ENCODE measurements around the gene NCAM1.

NCAM1 gene

GRCh38 chr11:113287801-113288200 is 326.6 kb downstream of the NCAM1 start:
- H3K36me3 ChIP-seq (replicated peaks; ENCODE audit: insufficient read depth, low read length): no peaks in the 10 kb centered on the region
- no peaks in the 10 kb centered on the region for H4K20me1 ChIP-seq (ENCODE audit: insufficient read depth, low read length)
- H3K9me3 ChIP-seq (replicated peaks; ENCODE audit: insufficient read depth, low read length): no peaks in the 10 kb centered on the region
- no peak overlapping the region for H2AFZ ChIP-seq (ENCODE audit: low read length)
- 0 out of 2 replicates have a peak, but pooled peaks cover 6% of the 10 kb centered on the region for H3F3A ChIP-seq (ENCODE audit: insufficient read depth, low read length)
- no peaks in the 10 kb centered on the region for H3K27me3 ChIP-seq (replicated peaks; ENCODE audit: insufficient read depth, low read length)
- no peaks in the 10 kb centered on the region for H3K79me2 ChIP-seq (ENCODE audit: low read length)
- H3K4me2 ChIP-seq (ENCODE audit: low read depth, low read length): peak overlapping the region; percentile 41; the same call in 1 of the 2 replicates
- DNase-seq: no peak
- no peak overlapping the region for H3K4me3 ChIP-seq (ENCODE audit: low read length)
- H3K9ac ChIP-seq (ENCODE audit: low read length): no peak overlapping the region
- H3K9me2 ChIP-seq (replicated peaks; ENCODE audit: insufficient read depth, low read length): no peaks in the 10 kb centered on the region
- peaks cover 17% of the 10 kb centered on the region for H3K4me1 ChIP-seq (ENCODE audit: low read length)
- peak overlapping the region; percentile 26; the same call in 1 of the 2 replicates for H3K27ac ChIP-seq (ENCODE audit: low read length)
- TF ChIP-seq EZH2 (optimal IDR thresholded peaks at IDR 0.05; ENCODE audit: low read depth, low read length) (no peak), EZH2phosphoT487 (IDR thresholded peaks at IDR 0.05; ENCODE audit: low read length) (no peak)
- TF ChIP-seq, protein P1, sequence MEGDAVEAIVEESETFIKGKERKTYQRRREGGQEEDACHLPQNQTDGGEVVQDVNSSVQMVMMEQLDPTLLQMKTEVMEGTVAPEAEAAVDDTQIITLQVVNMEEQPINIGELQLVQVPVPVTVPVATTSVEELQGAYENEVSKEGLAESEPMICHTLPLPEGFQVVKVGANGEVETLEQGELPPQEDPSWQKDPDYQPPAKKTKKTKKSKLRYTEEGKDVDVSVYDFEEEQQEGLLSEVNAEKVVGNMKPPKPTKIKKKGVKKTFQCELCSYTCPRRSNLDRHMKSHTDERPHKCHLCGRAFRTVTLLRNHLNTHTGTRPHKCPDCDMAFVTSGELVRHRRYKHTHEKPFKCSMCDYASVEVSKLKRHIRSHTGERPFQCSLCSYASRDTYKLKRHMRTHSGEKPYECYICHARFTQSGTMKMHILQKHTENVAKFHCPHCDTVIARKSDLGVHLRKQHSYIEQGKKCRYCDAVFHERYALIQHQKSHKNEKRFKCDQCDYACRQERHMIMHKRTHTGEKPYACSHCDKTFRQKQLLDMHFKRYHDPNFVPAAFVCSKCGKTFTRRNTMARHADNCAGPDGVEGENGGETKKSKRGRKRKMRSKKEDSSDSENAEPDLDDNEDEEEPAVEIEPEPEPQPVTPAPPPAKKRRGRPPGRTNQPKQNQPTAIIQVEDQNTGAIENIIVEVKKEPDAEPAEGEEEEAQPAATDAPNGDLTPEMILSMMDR (IDR thresholded peaks at IDR 0.05; ENCODE audit: low read length): no peak

DNA sequence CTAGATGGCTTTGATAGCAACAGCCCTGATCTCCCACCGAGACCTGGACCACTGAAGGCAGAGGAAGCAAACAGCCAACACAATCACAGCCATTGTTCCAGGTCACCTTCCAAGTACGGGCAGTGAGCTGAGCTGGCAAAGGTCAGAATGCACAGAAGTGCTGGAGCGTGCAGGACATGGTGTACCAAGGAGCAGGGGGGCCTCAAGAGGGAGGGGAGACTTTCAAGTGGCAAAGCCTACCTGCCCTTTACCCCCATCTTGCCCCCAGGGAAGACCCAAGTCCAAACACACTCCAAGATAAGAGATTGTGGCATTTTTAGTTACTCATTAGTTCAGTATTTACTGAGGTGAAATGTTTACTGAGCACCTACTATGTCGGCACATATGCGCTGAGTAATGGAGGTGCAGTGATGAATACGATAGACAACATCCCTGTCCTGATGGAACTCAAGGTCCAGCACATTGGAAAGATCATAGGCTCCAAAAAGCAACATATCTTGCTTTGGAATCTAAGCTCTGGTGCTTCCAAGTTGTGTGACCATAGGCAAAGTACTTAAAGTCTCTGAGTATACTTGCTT is 327.2 kb downstream of the NCAM1 start:
- no peak overlapping the region for H3K27ac ChIP-seq (ENCODE audit: low read length)
- H3K36me3 ChIP-seq (replicated peaks; ENCODE audit: insufficient read depth, low read length): no peaks in the 10 kb centered on the region
- H3K79me2 ChIP-seq (ENCODE audit: low read length): no peaks in the 10 kb centered on the region
- H4K20me1 ChIP-seq (ENCODE audit: insufficient read depth, low read length): no peaks in the 10 kb centered on the region
- no peak overlapping the region for H2AFZ ChIP-seq (ENCODE audit: low read length)
- no peak overlapping the region for H3K9ac ChIP-seq (ENCODE audit: low read length)
- peaks cover 17% of the 10 kb centered on the region for H3K4me1 ChIP-seq (ENCODE audit: low read length)
- no peaks in the 10 kb centered on the region for H3K9me3 ChIP-seq (replicated peaks; ENCODE audit: insufficient read depth, low read length)
- DNase-seq: no peak
- no peak overlapping the region for H3K4me3 ChIP-seq (ENCODE audit: low read length)
- H3F3A ChIP-seq (ENCODE audit: insufficient read depth, low read length): 0 out of 2 replicates have a peak, but pooled peaks cover 6% of the 10 kb centered on the region
- TF ChIP-seq, protein P1 (IDR thresholded peaks at IDR 0.05; ENCODE audit: low read length): no peak
- TF ChIP-seq EZH2phosphoT487 (IDR thresholded peaks at IDR 0.05; ENCODE audit: low read length) (no peak), EZH2 (optimal IDR thresholded peaks at IDR 0.05; ENCODE audit: low read depth, low read length) (no peak)
- no peaks in the 10 kb centered on the region for H3K9me2 ChIP-seq (replicated peaks; ENCODE audit: insufficient read depth, low read length)
- H3K4me2 ChIP-seq (ENCODE audit: low read depth, low read length): no peak overlapping the region
- H3K27me3 ChIP-seq (replicated peaks; ENCODE audit: insufficient read depth, low read length): no peaks in the 10 kb centered on the region

DNA sequence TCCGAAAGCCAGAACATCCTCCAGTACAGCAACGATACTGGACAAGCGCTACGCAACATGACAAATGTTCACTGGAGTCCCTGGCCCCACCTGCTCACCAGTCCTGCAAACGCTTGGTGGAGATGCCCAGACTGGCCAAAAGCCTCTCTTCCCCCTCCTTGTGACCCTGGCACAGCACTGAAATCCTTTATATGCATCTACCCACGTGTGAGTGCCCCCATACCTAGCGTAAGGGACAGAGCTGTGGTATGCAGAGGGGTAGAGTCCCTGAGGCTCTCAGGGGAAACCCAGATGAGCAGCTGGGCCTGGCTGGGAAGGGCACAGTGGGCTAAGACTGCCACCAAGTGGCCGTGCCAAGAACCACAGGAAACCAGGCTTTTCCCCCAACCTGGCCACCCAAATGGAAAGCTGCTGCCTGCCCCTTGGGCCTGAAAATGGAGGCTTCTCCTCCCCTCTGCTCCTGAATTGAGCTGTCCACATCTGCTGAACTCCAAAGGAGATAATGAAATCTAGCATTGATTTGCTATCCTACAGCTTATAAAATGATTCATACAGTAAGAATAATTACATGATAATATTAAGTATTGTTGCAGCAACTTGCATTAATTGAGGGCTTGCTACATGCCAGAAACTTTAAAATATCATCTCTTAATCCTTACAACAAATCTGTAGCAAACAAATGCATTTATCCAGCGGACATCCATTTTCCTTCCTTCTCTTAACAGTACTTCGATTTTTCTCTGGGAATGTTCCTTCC is 328.4 kb downstream of the NCAM1 start:
- H3K4me2 ChIP-seq (ENCODE audit: low read depth, low read length): no peak overlapping the region
- no peaks in the 10 kb centered on the region for H4K20me1 ChIP-seq (ENCODE audit: insufficient read depth, low read length)
- H2AFZ ChIP-seq (ENCODE audit: low read length): no peak overlapping the region
- H3K4me3 ChIP-seq (ENCODE audit: low read length): no peak overlapping the region
- H3K27me3 ChIP-seq (replicated peaks; ENCODE audit: insufficient read depth, low read length): no peaks in the 10 kb centered on the region
- H3F3A ChIP-seq (ENCODE audit: insufficient read depth, low read length): 0 out of 2 replicates have a peak, but pooled peaks cover 6% of the 10 kb centered on the region
- H3K27ac ChIP-seq (ENCODE audit: low read length): no peak overlapping the region
- no peaks in the 10 kb centered on the region for H3K9me3 ChIP-seq (replicated peaks; ENCODE audit: insufficient read depth, low read length)
- no peaks in the 10 kb centered on the region for H3K9me2 ChIP-seq (replicated peaks; ENCODE audit: insufficient read depth, low read length)
- peaks cover 17% of the 10 kb centered on the region for H3K4me1 ChIP-seq (ENCODE audit: low read length)
- H3K9ac ChIP-seq (ENCODE audit: low read length): no peak overlapping the region
- TF ChIP-seq, protein P1 (IDR thresholded peaks at IDR 0.05; ENCODE audit: low read length): peak; percentile 94
- TF ChIP-seq EZH2 (optimal IDR thresholded peaks at IDR 0.05; ENCODE audit: low read depth, low read length) (no peak), EZH2phosphoT487 (IDR thresholded peaks at IDR 0.05; ENCODE audit: low read length) (no peak)
- peak; percentile 71 for DNase-seq
- no peaks in the 10 kb centered on the region for H3K36me3 ChIP-seq (replicated peaks; ENCODE audit: insufficient read depth, low read length)
- no peaks in the 10 kb centered on the region for H3K79me2 ChIP-seq (ENCODE audit: low read length)
